ENCODE data around the gene BHLHA15. TPM values are rescaled to one million over a fixed set of nuclear protein-coding genes. Genes with fewer than 3 reads are reported as not detected.

BHLHA15 gene
- total and polyA plus RNA-seq, 10 donors: 0.11 to 40.7 (median 5.2) TPM; not detected in 1

GRCh38 chr7:98187138-98187502, 24.1 kb upstream of the BHLHA15 start:
- TF ChIP-seq POLR2A (IDR thresholded peaks at IDR 0.05) (no peak), POLR2AphosphoS5 (IDR thresholded peaks at IDR 0.05) (no peak), CTCF (IDR thresholded peaks at IDR 0.05 in 8 of 11, conservative IDR thresholded peaks at IDR 0.05 in 3 of 11) (no peak)
- Histone ChIP-seq H3K27ac (no peak overlapping the region), H3K9me3 (no peaks in the 10 kb centered on the region), H3K27me3 (replicated peaks in 1 of 7) (no peaks in the 10 kb centered on the region), H3K4me3 (no peak overlapping the region), H3K4me1 (peaks cover 0 to 13% (median 4%) of the 10 kb centered on the region in 6 donors), H3K36me3 (peaks cover 0 to 75% (median 23%) of the 10 kb centered on the region in 6 donors)
- DNase-seq: no peak
- intact Hi-C loops (cut with DNase I; ENCODE audit: low total_unique reads): no loop called here
- 35 to 56% (median 42%) methylated on average over 1 of the region's 1 CpG for WGBS, 5 donors

GRCh38 chr7:98189559-98189958, 21.7 kb upstream of the BHLHA15 start:
- no peaks in the 10 kb centered on the region for H3K27me3 ChIP-seq (replicated peaks in 1 of 7)
- TF ChIP-seq POLR2A (IDR thresholded peaks at IDR 0.05) (no peak), POLR2AphosphoS5 (IDR thresholded peaks at IDR 0.05) (no peak), CTCF (IDR thresholded peaks at IDR 0.05 in 8 of 11, conservative IDR thresholded peaks at IDR 0.05 in 3 of 11) (no peak)
- WGBS, 5 donors: 85 to 92% (median 90%) methylated on average over 11 of the region's 11 CpGs
- DNase-seq: no peak
- no peak overlapping the region for H3K27ac ChIP-seq
- H3K36me3 ChIP-seq: peaks cover 0 to 93% (median 47%) of the 10 kb centered on the region in 6 donors
- no peaks in the 10 kb centered on the region for H3K9me3 ChIP-seq
- H3K4me3 ChIP-seq: no peak overlapping the region
- H3K4me1 ChIP-seq: peaks cover 0 to 13% (median 4%) of the 10 kb centered on the region in 6 donors
- intact Hi-C loops (cut with DNase I; ENCODE audit: low total_unique reads): no loop called here

- Histone ChIP-seq H3K4me3 (no peak overlapping the region), H3K4me1 (peaks cover 0 to 15% (median 9%) of the 10 kb centered on the region in 6 donors), H3K36me3 (peaks cover 0 to 99% (median 59%) of the 10 kb centered on the region in 6 donors), H3K9me3 (no peaks in the 10 kb centered on the region), H3K27ac (no peak overlapping the region), H3K27me3 (replicated peaks in 1 of 7) (no peaks in the 10 kb centered on the region)
- intact Hi-C loops (cut with DNase I; ENCODE audit: low total_unique reads): loop anchor here (10.0 kb wide), 1 partner anchor 63 kb away; the partner anchor contains the start of gene TECPR1
- no peak for DNase-seq
- TF ChIP-seq POLR2A (IDR thresholded peaks at IDR 0.05) (no peak), POLR2AphosphoS5 (IDR thresholded peaks at IDR 0.05) (no peak), CTCF (IDR thresholded peaks at IDR 0.05 in 8 of 11, conservative IDR thresholded peaks at IDR 0.05 in 3 of 11) (no peak)
- WGBS, 5 donors: 95 to 98% (median 97%) methylated on average over 32 of the region's 32 CpGs
Observed at GRCh38 chr7:98191668-98192431, 19.4 kb upstream of the BHLHA15 start.

- Histone ChIP-seq H3K27me3 (replicated peaks in 1 of 7) (no peaks in the 10 kb centered on the region), H3K27ac (no peak overlapping the region), H3K4me3 (no peak overlapping the region), H3K36me3 (peaks cover 0 to 96% (median 56%) of the 10 kb centered on the region in 6 donors), H3K9me3 (peaks cover 0 to 2% (median 0%) of the 10 kb centered on the region in 8 donors), H3K4me1 (peaks cover 0 to 19% (median 13%) of the 10 kb centered on the region in 6 donors)
- no peak for DNase-seq
- intact Hi-C loops (cut with DNase I; ENCODE audit: low total_unique reads): loop anchor here (10.0 kb wide), 1 partner anchor 62 kb away; the partner anchor contains the start of gene TECPR1
- 91 to 98% (median 93%) methylated on average over 22 of the region's 22 CpGs for WGBS, 5 donors
- TF ChIP-seq CTCF (IDR thresholded peaks at IDR 0.05 in 8 of 11, conservative IDR thresholded peaks at IDR 0.05 in 3 of 11) (no peak), POLR2AphosphoS5 (IDR thresholded peaks at IDR 0.05) (no peak), POLR2A (IDR thresholded peaks at IDR 0.05) (no peak)
Observed at GRCh38 chr7:98192781-98193457, 18.3 kb upstream of the BHLHA15 start.

All from spleen (tissue), 11 donors.